Testis (tissue), 3 donors: Measurements from ENCODE around the gene GPATCH2L. TPM values are rescaled to one million over a fixed set of nuclear protein-coding genes. Genes with fewer than 3 reads are reported as not detected.

ENCODE experiments used
- DNase-seq: peaks from one replicate; pipeline ENCODE4 v3.0.0-alpha.2; 2019
- H3K27ac ChIP-seq, 2 donors: fragments of 200-600 bp; sonication (generic); one replicate each; pipeline ENCODE4 v1.5.1; 2019
- H3K27me3 ChIP-seq: fragments of 200-600 bp; sonication (generic); one replicate; pipeline ENCODE4 v1.5.1; 2019
- H3K36me3 ChIP-seq: fragments of 200-600 bp; sonication (generic); one replicate; pipeline ENCODE4 v1.5.1; 2017; ENCODE audit warnings: low read depth; ENCODE audit errors: missing control alignments
- H3K4me1 ChIP-seq: fragments of 200-600 bp; sonication (generic); one replicate; pipeline ENCODE4 v1.5.1; 2019
- H3K4me3 ChIP-seq, 2 donors: fragments of 200-600 bp; sonication (generic); one replicate each; pipeline ENCODE4 v1.5.1; 2017 to 2019
- H3K9me3 ChIP-seq: fragments of 200-600 bp; sonication (generic); one replicate; pipeline ENCODE4 v1.5.1; 2017
- CTCF ChIP-seq, 3 experiments: fragments of 450-650 bp in 2 of 3; fragments of 200-600 bp in 1 of 3; sonication (generic) in 1 of 3; IDR thresholded peaks; one replicate each; pipeline ENCODE4 v1.5.1; 2016 to 2019; ENCODE audit warnings: antibody characterized with exemption in 3 of 3, mild to moderate bottlenecking in 2 of 3, moderate library complexity in 1 of 3
- POLR2A ChIP-seq: fragments of 450-650 bp; IDR thresholded peaks from one replicate; pipeline ENCODE4 v1.6.1; 2017; ENCODE audit warnings: antibody characterized with exemption, mild to moderate bottlenecking, moderate library complexity
- WGBS, 2 donors: methylation state at CpG; one replicate each; pipeline ENCODE4 v1.1.5; 2018; 5-methylcytosine and 5-hydroxymethylcytosine counted together
- intact Hi-C: fragments of 100-400 bp; cut with DNase I; formaldehyde crosslinking; loops from one replicate; pipeline ENCODE4 v1.15.1; 2023; ENCODE audit warnings: low total_unique reads
- polyA plus RNA-seq: library from polyadenylated mRNA; stranded (reverse); fragments of 350-450 nt; fragmentation: Illumina TruSeq; extraction: RNeasy Lipid Tissue Mini Kit (QIAGEN cat#74804); gene quantifications from one replicate; pipeline ENCODE4 v1.2.3, GENCODE V29; 2014; ENCODE audit warnings: low read depth, low replicate concordance; ENCODE audit not compliant: insufficient read depth
- total RNA-seq, 2 donors: library from RNA; depleted of rRNA; stranded (reverse); fragments of >200 nt; gene quantifications; one replicate each; pipeline ENCODE4 v1.2.3, GENCODE V29; 2016

GPATCH2L gene
- total and polyA plus RNA-seq, 3 donors from 2014 or later = 39.9 to 87.2 (median 74.5) TPM

GRCh38 chr14:76201162-76201561 lies 49.4 kb downstream of the GPATCH2L start:
- no peak overlapping the region for H3K27ac ChIP-seq
- intact Hi-C loops = no loop called here
- no peaks in the 10 kb centered on the region for H3K27me3 ChIP-seq
- H3K36me3 ChIP-seq = no peaks in the 10 kb centered on the region
- DNase-seq = no peak
- H3K9me3 ChIP-seq = no peaks in the 10 kb centered on the region
- no peak overlapping the region for H3K4me3 ChIP-seq
- 96 to 98% methylated on average over 5 of the region's 5 CpGs for WGBS, 2 donors
- H3K4me1 ChIP-seq = no peaks in the 10 kb centered on the region
- TF ChIP-seq CTCF (IDR thresholded peaks at IDR 0.05) (no peak), POLR2A (no peak)

- Histone ChIP-seq H3K4me3 (no peak overlapping the region), H3K27ac (no peak overlapping the region), H3K27me3 (no peaks in the 10 kb centered on the region), H3K9me3 (no peaks in the 10 kb centered on the region), H3K4me1 (no peaks in the 10 kb centered on the region), H3K36me3 (no peaks in the 10 kb centered on the region)
- intact Hi-C loops = no loop called here
- no peak for DNase-seq
- WGBS, 2 donors = 90 to 93% methylated on average over 11 of the region's 11 CpGs
- no peak for TF ChIP-seq POLR2A
- no peak for TF ChIP-seq CTCF (IDR thresholded peaks at IDR 0.05)
Measured at GRCh38 chr14:76203086-76204001, 51.6 kb downstream of the GPATCH2L start.

- Histone ChIP-seq H3K27ac (no peak overlapping the region), H3K27me3 (no peaks in the 10 kb centered on the region), H3K4me1 (no peaks in the 10 kb centered on the region), H3K36me3 (no peaks in the 10 kb centered on the region), H3K4me3 (no peak overlapping the region), H3K9me3 (no peaks in the 10 kb centered on the region)
- TF ChIP-seq CTCF (IDR thresholded peaks at IDR 0.05) = no peak
- TF ChIP-seq POLR2A = no peak
- no peak for DNase-seq
- intact Hi-C loops = no loop called here
- 62 to 64% methylated on average over 5 of the region's 5 CpGs for WGBS, 2 donors
Measured at GRCh38 chr14:76204461-76205230, 52.9 kb downstream of the GPATCH2L start.

- TF ChIP-seq POLR2A = no peak
- TF ChIP-seq CTCF (IDR thresholded peaks at IDR 0.05) = no peak
- WGBS, 2 donors = 81 to 91% methylated on average over 5 of the region's 5 CpGs
- no peak for DNase-seq
- Histone ChIP-seq H3K9me3 (no peaks in the 10 kb centered on the region), H3K4me1 (no peaks in the 10 kb centered on the region), H3K4me3 (no peak overlapping the region), H3K36me3 (no peaks in the 10 kb centered on the region), H3K27me3 (no peaks in the 10 kb centered on the region), H3K27ac (no peak overlapping the region)
- intact Hi-C loops = no loop called here
Measured at GRCh38 chr14:76205708-76206107, 54.0 kb downstream of the GPATCH2L start.
